Measurements from ENCODE around the gene ZNF609.
A peak's percentile ranks its signal among the peaks of the same experiment; 100 is the strongest.

ZNF609 gene

DNA sequence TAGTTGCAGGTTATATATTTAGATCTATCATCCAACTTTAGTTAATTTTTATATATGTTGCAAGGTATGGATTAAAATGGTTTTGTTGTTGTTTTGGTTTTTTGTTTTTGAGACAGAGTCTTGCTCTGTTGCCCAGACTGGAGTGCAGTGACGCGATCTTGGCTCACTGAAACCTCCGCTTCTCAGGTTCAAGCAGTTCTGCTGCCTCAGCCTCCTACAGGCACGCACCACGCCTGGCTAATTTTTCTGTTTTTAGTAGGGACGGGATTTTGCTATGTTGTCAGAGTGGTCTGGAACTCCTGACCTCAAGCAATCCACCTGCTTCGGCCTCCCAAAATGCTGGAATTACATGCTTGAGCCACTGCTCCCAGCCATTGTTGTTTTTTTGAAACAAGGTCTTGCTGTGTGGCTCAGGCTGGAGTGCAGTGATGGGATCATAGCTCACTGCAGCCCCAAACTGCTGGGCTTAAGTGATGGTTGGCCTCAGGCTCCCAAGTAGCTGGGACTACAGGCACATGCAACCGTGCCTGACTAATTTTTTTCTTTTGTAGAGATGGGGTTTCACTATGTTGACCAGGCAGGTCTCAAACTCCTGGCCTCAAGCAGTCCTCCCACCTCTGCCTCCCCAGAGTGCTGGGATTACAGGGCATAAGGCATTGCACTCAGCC is 92.0 kb downstream of the ZNF609 start:
- no peak overlapping the region for H3K4me3 ChIP-seq (ENCODE audit: low read depth in 1 of 5, low read length in 5 of 5)

DNA sequence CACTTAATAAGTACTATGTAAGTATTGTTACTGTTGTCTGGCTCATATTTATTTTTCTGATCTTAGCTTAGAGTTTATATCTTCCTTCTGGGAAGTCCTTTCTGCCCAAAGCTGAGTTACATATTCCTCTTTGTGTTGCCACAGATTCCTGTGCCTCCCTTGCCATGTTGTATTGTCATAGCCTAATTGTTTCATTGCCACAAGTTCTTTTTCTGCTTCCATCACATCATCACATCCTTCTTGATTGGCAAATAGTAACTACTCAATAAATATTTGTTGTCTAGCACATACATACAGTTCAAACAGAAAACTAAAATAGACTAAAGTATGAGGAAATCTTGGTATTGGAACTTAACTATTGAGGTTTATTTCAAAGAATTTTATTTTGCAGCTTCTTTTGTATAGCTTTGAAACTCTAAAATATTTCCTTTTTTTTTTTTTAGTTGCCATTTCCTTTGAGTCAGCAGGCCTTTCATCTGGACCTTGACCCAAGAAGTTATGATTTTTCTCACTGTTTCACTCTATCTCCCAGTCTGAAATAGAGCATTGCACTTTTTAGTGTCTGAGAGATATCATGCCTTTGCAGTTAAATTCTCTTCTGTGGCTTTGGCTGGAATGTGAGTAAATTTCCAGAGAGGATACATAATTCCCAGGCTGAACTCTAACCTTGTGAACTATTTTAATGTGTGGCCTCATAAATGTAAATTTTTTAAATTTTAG is 98.2 kb downstream of the ZNF609 start:
- Histone ChIP-seq H3K4me1 (ENCODE audit: control insufficient read depth in 5 of 5, insufficient read depth in 5 of 5, low read length in 5 of 5) (peaks cover 0 to 11% (median 3%) of the 10 kb centered on the region in 5 donors), H3K27me3 (ENCODE audit: control insufficient read depth in 5 of 5, insufficient read depth in 4 of 5, low read length in 5 of 5) (no peaks in the 10 kb centered on the region), H3K9me3 (ENCODE audit: control insufficient read depth in 5 of 5, low read length in 5 of 5) (no peaks in the 10 kb centered on the region), H3K9ac (ENCODE audit: low read length in 5 of 5) (peak overlapping the region in 1 of 5 donors; percentile 19), H3K36me3 (ENCODE audit: control insufficient read depth in 5 of 5, insufficient read depth in 5 of 5, low read length in 5 of 5) (peaks cover 0 to 6% (median 0%) of the 10 kb centered on the region in 5 donors), H3K27ac (ENCODE audit: low read depth, low read length) (no peak overlapping the region), H3K4me3 (ENCODE audit: low read depth in 1 of 5, low read length in 5 of 5) (no peak overlapping the region)

More for the DNA sequence above, 92.0 kb downstream of the ZNF609 start:
- H3K27ac ChIP-seq (ENCODE audit: low read depth, low read length), result no peak overlapping the region
- H3K36me3 ChIP-seq (ENCODE audit: control insufficient read depth in 5 of 5, insufficient read depth in 5 of 5, low read length in 5 of 5), result no peaks in the 10 kb centered on the region
- H3K27me3 ChIP-seq (ENCODE audit: control insufficient read depth in 5 of 5, insufficient read depth in 4 of 5, low read length in 5 of 5), result no peaks in the 10 kb centered on the region
- peaks cover 0 to 8% (median 5%) of the 10 kb centered on the region in 5 donors for H3K4me1 ChIP-seq (ENCODE audit: control insufficient read depth in 5 of 5, insufficient read depth in 5 of 5, low read length in 5 of 5)
- no peak overlapping the region for H3K9ac ChIP-seq (ENCODE audit: low read length in 5 of 5)
- no peaks in the 10 kb centered on the region for H3K9me3 ChIP-seq (ENCODE audit: control insufficient read depth in 5 of 5, low read length in 5 of 5)

GRCh38 chr15:64559243-64559642 is 98.9 kb downstream of the ZNF609 start:
- no peak overlapping the region for H3K27ac ChIP-seq (ENCODE audit: low read depth, low read length)
- H3K4me3 ChIP-seq (ENCODE audit: low read depth in 1 of 5, low read length in 5 of 5), result no peak overlapping the region
- H3K9me3 ChIP-seq (ENCODE audit: control insufficient read depth in 5 of 5, low read length in 5 of 5), result no peaks in the 10 kb centered on the region
- peak overlapping the region in 1 of 5 donors; percentile 19 for H3K9ac ChIP-seq (ENCODE audit: low read length in 5 of 5)
- H3K4me1 ChIP-seq (ENCODE audit: control insufficient read depth in 5 of 5, insufficient read depth in 5 of 5, low read length in 5 of 5), result peaks cover 0 to 11% (median 3%) of the 10 kb centered on the region in 5 donors
- H3K36me3 ChIP-seq (ENCODE audit: control insufficient read depth in 5 of 5, insufficient read depth in 5 of 5, low read length in 5 of 5), result peaks cover 0 to 6% (median 0%) of the 10 kb centered on the region in 5 donors
- H3K27me3 ChIP-seq (ENCODE audit: control insufficient read depth in 5 of 5, insufficient read depth in 4 of 5, low read length in 5 of 5), result no peaks in the 10 kb centered on the region

- Histone ChIP-seq H3K9ac (ENCODE audit: low read length in 5 of 5) (no peak overlapping the region), H3K9me3 (ENCODE audit: control insufficient read depth in 5 of 5, low read length in 5 of 5) (no peaks in the 10 kb centered on the region), H3K27me3 (ENCODE audit: control insufficient read depth in 5 of 5, insufficient read depth in 4 of 5, low read length in 5 of 5) (no peaks in the 10 kb centered on the region), H3K4me1 (ENCODE audit: control insufficient read depth in 5 of 5, insufficient read depth in 5 of 5, low read length in 5 of 5) (peaks cover 0 to 11% (median 3%) of the 10 kb centered on the region in 5 donors), H3K4me3 (ENCODE audit: low read depth in 1 of 5, low read length in 5 of 5) (no peak overlapping the region), H3K27ac (ENCODE audit: low read depth, low read length) (no peak overlapping the region), H3K36me3 (ENCODE audit: control insufficient read depth in 5 of 5, insufficient read depth in 5 of 5, low read length in 5 of 5) (peaks cover 0 to 6% (median 0%) of the 10 kb centered on the region in 5 donors)
Observed at GRCh38 chr15:64560501-64560900, 100.1 kb downstream of the ZNF609 start.

- H3K27me3 ChIP-seq (ENCODE audit: control insufficient read depth in 5 of 5, insufficient read depth in 4 of 5, low read length in 5 of 5), result no peaks in the 10 kb centered on the region
- H3K4me1 ChIP-seq (ENCODE audit: control insufficient read depth in 5 of 5, insufficient read depth in 5 of 5, low read length in 5 of 5), result peaks cover 0 to 11% (median 3%) of the 10 kb centered on the region in 5 donors
- no peak overlapping the region for H3K9ac ChIP-seq (ENCODE audit: low read length in 5 of 5)
- H3K36me3 ChIP-seq (ENCODE audit: control insufficient read depth in 5 of 5, insufficient read depth in 5 of 5, low read length in 5 of 5), result peaks cover 0 to 6% (median 0%) of the 10 kb centered on the region in 5 donors
- no peak overlapping the region for H3K4me3 ChIP-seq (ENCODE audit: low read depth in 1 of 5, low read length in 5 of 5)
- no peak overlapping the region for H3K27ac ChIP-seq (ENCODE audit: low read depth, low read length)
- H3K9me3 ChIP-seq (ENCODE audit: control insufficient read depth in 5 of 5, low read length in 5 of 5), result no peaks in the 10 kb centered on the region
Observed at GRCh38 chr15:64560998-64561397, 100.6 kb downstream of the ZNF609 start.

- H3K27ac ChIP-seq (ENCODE audit: low read depth, low read length), result no peak overlapping the region
- H3K4me1 ChIP-seq (ENCODE audit: control insufficient read depth in 5 of 5, insufficient read depth in 5 of 5, low read length in 5 of 5), result peaks cover 0 to 19% (median 10%) of the 10 kb centered on the region in 5 donors
- no peak overlapping the region for H3K9ac ChIP-seq (ENCODE audit: low read length in 5 of 5)
- H3K36me3 ChIP-seq (ENCODE audit: control insufficient read depth in 5 of 5, insufficient read depth in 5 of 5, low read length in 5 of 5), result peaks cover 0 to 6% (median 0%) of the 10 kb centered on the region in 5 donors
- no peaks in the 10 kb centered on the region for H3K27me3 ChIP-seq (ENCODE audit: control insufficient read depth in 5 of 5, insufficient read depth in 4 of 5, low read length in 5 of 5)
- no peaks in the 10 kb centered on the region for H3K9me3 ChIP-seq (ENCODE audit: control insufficient read depth in 5 of 5, low read length in 5 of 5)
- H3K4me3 ChIP-seq (ENCODE audit: low read depth in 1 of 5, low read length in 5 of 5), result no peak overlapping the region
Observed at GRCh38 chr15:64562003-64562640, 101.7 kb downstream of the ZNF609 start.

DNA sequence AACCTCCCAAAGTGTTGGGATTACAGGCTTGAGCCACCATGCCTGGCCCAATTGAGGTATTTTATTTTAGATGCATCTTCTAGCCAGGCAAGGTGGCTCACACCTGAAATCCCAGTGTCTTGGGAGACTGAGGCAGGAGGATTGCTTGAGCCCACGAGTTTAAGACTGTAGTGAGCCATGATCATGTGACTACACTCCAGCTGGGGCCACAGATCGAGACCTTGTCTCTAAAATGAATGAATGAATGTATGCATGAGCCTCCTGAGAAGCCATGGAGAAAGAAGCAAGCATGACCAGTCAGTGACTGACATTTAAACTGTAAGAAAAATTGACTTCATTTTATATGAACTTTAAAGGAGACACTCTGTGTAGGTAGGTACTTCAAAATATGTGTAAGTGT is 105.7 kb downstream of the ZNF609 start:
- H3K9me3 ChIP-seq (ENCODE audit: control insufficient read depth in 5 of 5, low read length in 5 of 5), result no peaks in the 10 kb centered on the region
- no peak overlapping the region for H3K9ac ChIP-seq (ENCODE audit: low read length in 5 of 5)
- H3K4me1 ChIP-seq (ENCODE audit: control insufficient read depth in 5 of 5, insufficient read depth in 5 of 5, low read length in 5 of 5), result peaks cover 0 to 9% (median 7%) of the 10 kb centered on the region in 5 donors
- H3K27ac ChIP-seq (ENCODE audit: low read depth, low read length), result no peak overlapping the region
- no peaks in the 10 kb centered on the region for H3K27me3 ChIP-seq (ENCODE audit: control insufficient read depth in 5 of 5, insufficient read depth in 4 of 5, low read length in 5 of 5)
- peaks cover 0 to 9% (median 0%) of the 10 kb centered on the region in 5 donors for H3K36me3 ChIP-seq (ENCODE audit: control insufficient read depth in 5 of 5, insufficient read depth in 5 of 5, low read length in 5 of 5)
- no peak overlapping the region for H3K4me3 ChIP-seq (ENCODE audit: low read depth in 1 of 5, low read length in 5 of 5)

DNA sequence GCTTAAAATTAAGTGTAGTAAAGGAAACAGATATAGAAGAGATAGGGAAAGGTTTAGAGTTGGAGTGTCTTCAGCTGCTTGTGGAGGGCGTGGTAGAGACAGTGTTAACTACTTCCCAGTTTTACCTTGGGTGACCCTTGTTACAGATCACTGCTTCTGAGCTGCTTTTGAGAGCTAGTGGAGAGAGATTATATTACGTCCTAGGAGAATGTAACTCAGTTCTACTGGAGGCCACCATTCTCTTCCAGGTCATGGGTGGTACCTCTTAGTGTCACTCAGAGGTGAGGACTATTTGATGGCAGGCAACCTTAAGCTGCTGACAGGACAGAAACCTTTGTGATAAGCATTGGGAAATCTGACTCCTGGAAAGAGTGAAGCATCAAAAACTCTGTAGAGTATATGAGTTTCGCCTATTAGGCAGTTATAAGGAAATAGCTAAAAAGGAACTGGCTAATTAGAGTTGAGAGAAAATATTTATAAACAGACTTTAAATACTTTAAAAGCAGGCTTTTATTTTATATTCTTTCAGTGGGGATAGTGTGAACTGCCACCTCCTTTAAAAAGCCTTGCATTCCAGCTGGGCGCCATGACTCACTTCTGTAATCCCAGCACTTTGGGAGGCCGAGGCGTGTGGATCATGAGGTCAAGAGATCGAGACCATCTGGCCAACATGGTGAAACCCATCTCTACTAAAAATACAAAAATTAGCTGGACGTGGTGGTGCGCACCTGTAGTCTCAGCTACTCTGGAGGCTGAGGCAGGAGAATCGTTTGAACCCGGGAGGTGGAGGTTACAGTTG is 106.5 kb downstream of the ZNF609 start:
- no peak overlapping the region for H3K4me3 ChIP-seq (ENCODE audit: low read depth in 1 of 5, low read length in 5 of 5)
- H3K36me3 ChIP-seq (ENCODE audit: control insufficient read depth in 5 of 5, insufficient read depth in 5 of 5, low read length in 5 of 5), result peaks cover 0 to 8% (median 0%) of the 10 kb centered on the region in 5 donors
- peaks cover 0 to 12% (median 8%) of the 10 kb centered on the region in 5 donors for H3K4me1 ChIP-seq (ENCODE audit: control insufficient read depth in 5 of 5, insufficient read depth in 5 of 5, low read length in 5 of 5)
- no peaks in the 10 kb centered on the region for H3K9me3 ChIP-seq (ENCODE audit: control insufficient read depth in 5 of 5, low read length in 5 of 5)
- H3K27me3 ChIP-seq (ENCODE audit: control insufficient read depth in 5 of 5, insufficient read depth in 4 of 5, low read length in 5 of 5), result no peaks in the 10 kb centered on the region
- H3K27ac ChIP-seq (ENCODE audit: low read depth, low read length), result no peak overlapping the region
- H3K9ac ChIP-seq (ENCODE audit: low read length in 5 of 5), result no peak overlapping the region

- Histone ChIP-seq H3K9me3 (ENCODE audit: control insufficient read depth in 5 of 5, low read length in 5 of 5) (no peaks in the 10 kb centered on the region), H3K27ac (ENCODE audit: low read depth, low read length) (no peak overlapping the region), H3K27me3 (ENCODE audit: control insufficient read depth in 5 of 5, insufficient read depth in 4 of 5, low read length in 5 of 5) (no peaks in the 10 kb centered on the region), H3K4me1 (ENCODE audit: control insufficient read depth in 5 of 5, insufficient read depth in 5 of 5, low read length in 5 of 5) (peaks cover 0 to 11% (median 8%) of the 10 kb centered on the region in 5 donors), H3K9ac (ENCODE audit: low read length in 5 of 5) (no peak overlapping the region), H3K36me3 (ENCODE audit: control insufficient read depth in 5 of 5, insufficient read depth in 5 of 5, low read length in 5 of 5) (peaks cover 0 to 3% (median 0%) of the 10 kb centered on the region in 5 donors), H3K4me3 (ENCODE audit: low read depth in 1 of 5, low read length in 5 of 5) (no peak overlapping the region)
Observed at GRCh38 chr15:64568765-64569164, 108.4 kb downstream of the ZNF609 start.
